Activated CD4-positive, alpha-beta T cell treated with anti-CD3 and anti-CD28 coated beads, Interleukin-2, amount 10 ng/mL, durations not matched to agents 24 days and 14 days (primary cell): ENCODE measurements around the gene NFATC1. TPM values are rescaled to one million over a fixed set of nuclear protein-coding genes. Genes with fewer than 3 reads are reported as not detected.

Experiments
- DNase-seq: peaks from one replicate; pipeline ENCODE4 v3.0.0; 2022
- H3K27ac Mint-ChIP-seq: one replicate; pipeline ENCODE4 v1.8.0; 2022; ENCODE audit warnings: mild to moderate bottlenecking, mixed read lengths
- H3K27me3 Mint-ChIP-seq: one replicate; pipeline ENCODE4 v1.8.0; 2022; ENCODE audit warnings: mixed read lengths
- H3K36me3 Mint-ChIP-seq: one replicate; pipeline ENCODE4 v1.8.0; 2022; ENCODE audit warnings: low read depth, mild to moderate bottlenecking, mixed read lengths
- H3K4me1 Mint-ChIP-seq: one replicate; pipeline ENCODE4 v1.8.0; 2021; ENCODE audit warnings: mixed read lengths
- H3K4me3 Mint-ChIP-seq: one replicate; pipeline ENCODE4 v1.8.0; 2022; ENCODE audit warnings: mild to moderate bottlenecking, moderate library complexity, mixed read lengths
- H3K9me3 Mint-ChIP-seq: one replicate; pipeline ENCODE4 v1.8.0; 2021; ENCODE audit warnings: mixed read lengths
- intact Hi-C: fragments of 100-400 bp; cut with micrococcal nuclease; formaldehyde crosslinking; loops from one replicate; pipeline ENCODE4 v1.15.1; 2023
- total RNA-seq: library from RNA; stranded (reverse); gene quantifications from 2 replicates; pipeline ENCODE4 v1.2.3, GENCODE V29; 2022

Gene NFATC1
- total RNA-seq, 1 donor from 2014 or later, result 105 TPM

GRCh38 chr18:79554321-79554720 is 158.6 kb downstream of the NFATC1 start:
- H3K9me3 Mint-ChIP-seq, result no peaks in the 10 kb centered on the region
- intact Hi-C loops, result no loop called here
- H3K4me3 Mint-ChIP-seq, result no peak overlapping the region
- DNase-seq, result no peak
- no peaks in the 10 kb centered on the region for H3K27me3 Mint-ChIP-seq
- H3K27ac Mint-ChIP-seq, result no peak overlapping the region
- H3K4me1 Mint-ChIP-seq, result no peaks in the 10 kb centered on the region
- H3K36me3 Mint-ChIP-seq, result no peaks in the 10 kb centered on the region

GRCh38 chr18:79554945-79555645 is 159.4 kb downstream of the NFATC1 start:
- H3K9me3 Mint-ChIP-seq, result no peaks in the 10 kb centered on the region
- H3K36me3 Mint-ChIP-seq, result no peaks in the 10 kb centered on the region
- no peak overlapping the region for H3K27ac Mint-ChIP-seq

GRCh38 chr18:79555885-79556284 is 160.2 kb downstream of the NFATC1 start:
- H3K4me3 Mint-ChIP-seq, result no peak overlapping the region
- intact Hi-C loops, result no loop called here
- H3K27me3 Mint-ChIP-seq, result no peaks in the 10 kb centered on the region
- H3K27ac Mint-ChIP-seq, result no peak overlapping the region
- no peak for DNase-seq
- H3K9me3 Mint-ChIP-seq, result no peaks in the 10 kb centered on the region
- H3K36me3 Mint-ChIP-seq, result no peaks in the 10 kb centered on the region
- no peaks in the 10 kb centered on the region for H3K4me1 Mint-ChIP-seq

More at GRCh38 chr18:79554945-79555645, 159.4 kb downstream of the NFATC1 start:
- H3K4me1 Mint-ChIP-seq, result no peaks in the 10 kb centered on the region
- no peak for DNase-seq
- H3K4me3 Mint-ChIP-seq, result no peak overlapping the region
- no peaks in the 10 kb centered on the region for H3K27me3 Mint-ChIP-seq
- intact Hi-C loops, result no loop called here

- H3K4me1 Mint-ChIP-seq, result no peaks in the 10 kb centered on the region
- no peaks in the 10 kb centered on the region for H3K9me3 Mint-ChIP-seq
- no peak for DNase-seq
- H3K36me3 Mint-ChIP-seq, result no peaks in the 10 kb centered on the region
- no peak overlapping the region for H3K4me3 Mint-ChIP-seq
- intact Hi-C loops, result no loop called here
- peaks cover 3% of the 10 kb centered on the region for H3K27me3 Mint-ChIP-seq
- H3K27ac Mint-ChIP-seq, result no peak overlapping the region
Observed at GRCh38 chr18:79556829-79557585, 161.3 kb downstream of the NFATC1 start.

GRCh38 chr18:79558196-79558932 is 162.6 kb downstream of the NFATC1 start:
- no peak overlapping the region for H3K4me3 Mint-ChIP-seq
- H3K36me3 Mint-ChIP-seq, result no peaks in the 10 kb centered on the region
- DNase-seq, result no peak
- intact Hi-C loops, result no loop called here
- peaks cover 3% of the 10 kb centered on the region for H3K27me3 Mint-ChIP-seq
- H3K4me1 Mint-ChIP-seq, result no peaks in the 10 kb centered on the region
- H3K27ac Mint-ChIP-seq, result no peak overlapping the region
- no peaks in the 10 kb centered on the region for H3K9me3 Mint-ChIP-seq

GRCh38 chr18:79558933-79559416 is 163.2 kb downstream of the NFATC1 start:
- no peak overlapping the region for H3K4me3 Mint-ChIP-seq
- intact Hi-C loops, result no loop called here
- no peaks in the 10 kb centered on the region for H3K4me1 Mint-ChIP-seq
- DNase-seq, result no peak
- no peak overlapping the region for H3K27ac Mint-ChIP-seq
- H3K36me3 Mint-ChIP-seq, result no peaks in the 10 kb centered on the region
- no peaks in the 10 kb centered on the region for H3K9me3 Mint-ChIP-seq
- peaks cover 3% of the 10 kb centered on the region for H3K27me3 Mint-ChIP-seq

GRCh38 chr18:79559436-79559835 is 163.7 kb downstream of the NFATC1 start:
- H3K27ac Mint-ChIP-seq, result no peak overlapping the region
- H3K4me3 Mint-ChIP-seq, result no peak overlapping the region
- intact Hi-C loops, result no loop called here
- no peaks in the 10 kb centered on the region for H3K4me1 Mint-ChIP-seq
- H3K36me3 Mint-ChIP-seq, result no peaks in the 10 kb centered on the region
- H3K27me3 Mint-ChIP-seq, result peaks cover 3% of the 10 kb centered on the region
- no peaks in the 10 kb centered on the region for H3K9me3 Mint-ChIP-seq
- no peak for DNase-seq

- Mint-ChIP-seq H3K4me1 (no peaks in the 10 kb centered on the region), H3K36me3 (no peaks in the 10 kb centered on the region), H3K27ac (no peak overlapping the region), H3K4me3 (no peak overlapping the region), H3K27me3 (peaks cover 3% of the 10 kb centered on the region), H3K9me3 (no peaks in the 10 kb centered on the region)
- intact Hi-C loops, result no loop called here
- DNase-seq, result no peak
Observed at GRCh38 chr18:79560042-79560860, 164.5 kb downstream of the NFATC1 start.

GRCh38 chr18:79560861-79561210 is 165.1 kb downstream of the NFATC1 start:
- no peak for DNase-seq
- Mint-ChIP-seq H3K27me3 (peaks cover 3% of the 10 kb centered on the region), H3K4me1 (no peaks in the 10 kb centered on the region), H3K9me3 (no peaks in the 10 kb centered on the region), H3K36me3 (no peaks in the 10 kb centered on the region), H3K4me3 (no peak overlapping the region), H3K27ac (no peak overlapping the region)
- intact Hi-C loops, result no loop called here

GRCh38 chr18:79563949-79564348 is 168.2 kb downstream of the NFATC1 start:
- H3K27me3 Mint-ChIP-seq, result peaks cover 3% of the 10 kb centered on the region
- no peaks in the 10 kb centered on the region for H3K9me3 Mint-ChIP-seq
- intact Hi-C loops, result no loop called here
- no peak overlapping the region for H3K4me3 Mint-ChIP-seq
- no peaks in the 10 kb centered on the region for H3K36me3 Mint-ChIP-seq
- no peak for DNase-seq
- no peak overlapping the region for H3K27ac Mint-ChIP-seq
- H3K4me1 Mint-ChIP-seq, result no peaks in the 10 kb centered on the region

- H3K4me1 Mint-ChIP-seq, result no peaks in the 10 kb centered on the region
- DNase-seq, result no peak
- no peak overlapping the region for H3K27ac Mint-ChIP-seq
- intact Hi-C loops, result no loop called here
- H3K36me3 Mint-ChIP-seq, result no peaks in the 10 kb centered on the region
- peaks cover 3% of the 10 kb centered on the region for H3K27me3 Mint-ChIP-seq
- no peak overlapping the region for H3K4me3 Mint-ChIP-seq
- no peaks in the 10 kb centered on the region for H3K9me3 Mint-ChIP-seq
Observed at GRCh38 chr18:79564441-79564840, 168.7 kb downstream of the NFATC1 start.

- Mint-ChIP-seq H3K36me3 (no peaks in the 10 kb centered on the region), H3K4me3 (no peak overlapping the region), H3K4me1 (no peaks in the 10 kb centered on the region), H3K27me3 (no peaks in the 10 kb centered on the region), H3K27ac (no peak overlapping the region), H3K9me3 (no peaks in the 10 kb centered on the region)
- intact Hi-C loops, result no loop called here
- no peak for DNase-seq
Observed at GRCh38 chr18:79566771-79567431, 171.2 kb downstream of the NFATC1 start.

GRCh38 chr18:79567481-79568147 is 171.9 kb downstream of the NFATC1 start:
- Mint-ChIP-seq H3K36me3 (no peaks in the 10 kb centered on the region), H3K4me1 (no peaks in the 10 kb centered on the region), H3K27me3 (no peaks in the 10 kb centered on the region), H3K9me3 (no peaks in the 10 kb centered on the region), H3K4me3 (no peak overlapping the region), H3K27ac (no peak overlapping the region)
- intact Hi-C loops, result no loop called here
- DNase-seq, result no peak
